K562 (cell line): ENCODE data around the gene AGMO. TPM values are rescaled to one million over a fixed set of nuclear protein-coding genes. Genes with fewer than 3 reads are reported as not detected.

Experiments used
- ATAC-seq: fragments of 200-7000 bp; cut with Tn5 transposase; 3 replicates; pipeline ENCODE4 v1.9.1; 2020; ENCODE audit warnings: moderate library complexity
- BruUV-seq: library from RNA; stranded (reverse); fragments of 400-500 nt; replicated peaks from 2 replicates; lab custom pipeline; 2021; lab: Mats Ljungman, UMichigan
- CTCF ChIA-PET: fragments of 300-600 bp; formaldehyde crosslinking; extraction: SDS; loops from one replicate; lab custom pipeline; 2021; ENCODE audit warnings: low intra/inter-chr PET ratio; lab: Yijun Ruan, JAX
- POLR2A ChIA-PET: fragments of 300-600, 350-650 bp; sonication (Branson Sonifier 250); formaldehyde crosslinking; extraction: SDS; loops from one replicate; lab custom pipeline; 2021; ENCODE audit warnings: antibody characterized with exemption, inconsistent platforms; lab: Yijun Ruan, JAX
- DNase-seq, 4 experiments: peaks; one replicate each; pipeline versions ENCODE4 v3.0.0 to v3.0.0-alpha.2; 2011 to 2018; ENCODE audit warnings: low spot score in 3 of 4, mixed read lengths in 3 of 4; ENCODE audit errors: extremely low read depth in 1 of 4
- FAIRE-seq: peaks from 2 replicates; lab custom pipeline; 2011; peaks lifted over from hg19 to GRCh38; lab: Jason Lieb, UNC
- H2AFZ ChIP-seq: 2 replicates; pipeline ENCODE4 v1.6.0; 2011; ENCODE audit warnings: low read depth, low read length, control low read depth, inconsistent platforms
- H3K27ac ChIP-seq: fragments of 200-600 bp; 3 replicates; pipeline ENCODE4 v1.8.0; 2011; ENCODE audit warnings: low read depth, mild to moderate bottlenecking, control low read depth, inconsistent platforms, low read length, moderate library complexity, mixed read lengths; ENCODE audit errors: extremely low read depth
- H3K27me3 ChIP-seq, 2 experiments: fragments of 300-600 bp in 1 of 2; 2 replicates in 1 of 2; 3 replicates in 1 of 2; pipeline versions ENCODE4 v1.6.0 to v1.8.0; 2011; ENCODE audit warnings: inconsistent platforms in 2 of 2, low read length in 2 of 2, mild to moderate bottlenecking in 1 of 2, mixed read lengths in 1 of 2, moderate library complexity in 1 of 2; ENCODE audit not compliant: control insufficient read depth in 2 of 2, insufficient read depth in 2 of 2
- H3K36me3 ChIP-seq: fragments of 300-600 bp; 3 replicates; pipeline ENCODE4 v1.8.0; 2011; ENCODE audit warnings: mild to moderate bottlenecking, low read length, inconsistent platforms; ENCODE audit not compliant: control insufficient read depth, insufficient read depth
- H3K4me1 ChIP-seq, 2 experiments: fragments of 200-600 bp in 1 of 2; replicated peaks in 1 of 2; 2 replicates in 1 of 2; 3 replicates in 1 of 2; pipeline versions ENCODE4 v1.5.1 to v1.8.0; 2011; ENCODE audit warnings: inconsistent platforms in 2 of 2, low read length in 2 of 2, mild to moderate bottlenecking in 1 of 2, mixed read lengths in 1 of 2, moderate library complexity in 1 of 2; ENCODE audit not compliant: control insufficient read depth in 2 of 2, insufficient read depth in 2 of 2
- H3K4me2 ChIP-seq: 2 replicates; pipeline ENCODE4 v1.6.1; 2011; ENCODE audit warnings: low read length, control low read depth, inconsistent platforms, mixed read lengths; ENCODE audit not compliant: insufficient read depth
- H3K4me3 ChIP-seq: fragments of 200-600 bp; sonication (generic), shearing (Covaris generic); 2 replicates; pipeline ENCODE4 v1.5.1; 2016; ENCODE audit warnings: control low read depth, inconsistent platforms
- H3K79me2 ChIP-seq: fragments of 200-600 bp; 3 replicates; pipeline ENCODE4 v1.8.0; 2011; ENCODE audit warnings: low read length, inconsistent platforms; ENCODE audit not compliant: control insufficient read depth, insufficient read depth
- H3K9ac ChIP-seq, 2 experiments: 2 replicates each; pipeline versions ENCODE4 v1.6.0 to v1.6.1; 2011; ENCODE audit warnings: low read depth in 2 of 2, low read length in 2 of 2, control low read depth in 1 of 2, inconsistent platforms in 1 of 2, mild to moderate bottlenecking in 1 of 2, mixed read lengths in 1 of 2; ENCODE audit not compliant: insufficient read depth in 1 of 2
- H3K9me1 ChIP-seq: one replicate; pipeline ENCODE4 v1.6.0; 2011; ENCODE audit warnings: inconsistent platforms, mild to moderate bottlenecking, low read length, moderate library complexity; ENCODE audit not compliant: control insufficient read depth, insufficient read depth
- H3K9me3 ChIP-seq: replicated peaks from 2 replicates; pipeline ENCODE4 v1.5.1; 2011; ENCODE audit warnings: low read depth, low read length, inconsistent platforms; ENCODE audit not compliant: control insufficient read depth, insufficient read depth
- H4K20me1 ChIP-seq: replicated peaks from 2 replicates; pipeline ENCODE4 v1.6.1; 2011; ENCODE audit warnings: low read length, inconsistent platforms, mixed read lengths; ENCODE audit not compliant: control insufficient read depth, insufficient read depth
- ARID1B ChIP-seq: fragments of 450-650 bp; IDR thresholded peaks from 2 replicates; pipeline ENCODE4 v1.6.1; 2016; ENCODE audit warnings: antibody characterized with exemption, mild to moderate bottlenecking, inconsistent platforms
- BRCA1 ChIP-seq, 2 experiments: fragments of 450-650 bp in 1 of 2; sonication (generic) in 1 of 2; formaldehyde crosslinking in 1 of 2; IDR thresholded peaks; 2 replicates each; pipeline versions ENCODE4 v1.5.0 to v1.6.1; 2017 to 2020; ENCODE audit warnings: mild to moderate bottlenecking in 1 of 2, missing genetic modification reagents in 1 of 2
- CSDE1 ChIP-seq, 2 experiments: fragments of 450-650 bp; IDR thresholded peaks; 2 replicates each; pipeline ENCODE4 v1.6.1; 2016; ENCODE audit warnings: mild to moderate bottlenecking in 1 of 2
- CTBP1 ChIP-seq: fragments of 450-650 bp; IDR thresholded peaks from 2 replicates; pipeline ENCODE4 v1.6.1; 2016; ENCODE audit warnings: borderline replicate concordance
- HNRNPH1 ChIP-seq: fragments of 200-400 bp; formaldehyde crosslinking; optimal IDR thresholded peaks from 2 replicates; pipeline ENCODE3; 2017; ENCODE audit warnings: low read depth, mild to moderate bottlenecking, low read length, moderate library complexity
- HNRNPK ChIP-seq: fragments of 200-400 bp; formaldehyde crosslinking; IDR thresholded peaks from one replicate; pipeline ENCODE4 v1.6.1; 2018; ENCODE audit warnings: mild to moderate bottlenecking, low read depth, low read length; ENCODE audit not compliant: poor library complexity, severe bottlenecking
- MBD2 ChIP-seq: sonication (generic); IDR thresholded peaks from 2 replicates; pipeline ENCODE4 v1.6.1; 2016; ENCODE audit warnings: low read depth, borderline replicate concordance
- NR2C2 ChIP-seq, 2 experiments: fragments of 200-800 bp in 1 of 2; sonication (Bioruptor generic) in 1 of 2; sonication (generic) in 1 of 2; formaldehyde crosslinking in 1 of 2; IDR thresholded peaks; 2 replicates each; pipeline versions ENCODE4 v1.6.1 to v1.8.0; 2016 to 2022; ENCODE audit warnings: mild to moderate bottlenecking in 1 of 2, missing compliant biosample characterization in 1 of 2, missing genetic modification characterization in 1 of 2, missing genetic modification reagents in 1 of 2
- PHB ChIP-seq: fragments of 250-450 bp; sonication (Bioruptor Pico); IDR thresholded peaks from 2 replicates; pipeline ENCODE4 v1.5.0; 2021
- PHF21A ChIP-seq: fragments of 450-650 bp; IDR thresholded peaks from 2 replicates; pipeline ENCODE4 v1.6.1; 2017; ENCODE audit warnings: low read depth, borderline replicate concordance
- SAP30 ChIP-seq: fragments of 200-600 bp; sonication (generic); IDR thresholded peaks from 2 replicates; pipeline ENCODE4 v1.6.1; 2012; ENCODE audit warnings: borderline replicate concordance, low read depth, mild to moderate bottlenecking, moderate library complexity, low read length, control low read depth, inconsistent platforms; ENCODE audit not compliant: insufficient read depth, poor library complexity, severe bottlenecking
- SREBF1 ChIP-seq: fragments of 150-350 bp; IDR thresholded peaks from 2 replicates; pipeline ENCODE4 v1.6.1; 2014; ENCODE audit warnings: antibody characterized with exemption, low read depth, low read length, borderline replicate concordance
- TRIM24 ChIP-seq, 2 experiments: fragments of 450-650 bp; IDR thresholded peaks; 2 replicates each; pipeline ENCODE4 v1.6.1; 2016
- ZFX ChIP-seq: sonication (generic); formaldehyde crosslinking; IDR thresholded peaks from 2 replicates; pipeline ENCODE4 v1.8.0; 2022; ENCODE audit warnings: mild to moderate bottlenecking, missing genetic modification reagents, moderate library complexity
- ZNF253 ChIP-seq: fragments of 250-450 bp; sonication (Bioruptor Pico); conservative IDR thresholded peaks from 2 replicates; pipeline ENCODE4 v1.6.1; 2021; ENCODE audit warnings: mild to moderate bottlenecking
- ZNF384 ChIP-seq: IDR thresholded peaks from 2 replicates; pipeline ENCODE4 v1.6.1; 2012; ENCODE audit warnings: low read depth, low read length, improper control_type of control experiment
- WGBS: fragments of 100-300 bp; shearing (Covaris generic); methylation state at CpG from one replicate; pipeline ENCODE4 v1.1.6; 2016; ENCODE audit warnings: low coverage, mixed read lengths; ENCODE audit not compliant: insufficient coverage; ENCODE audit errors: missing lambda C conversion rate; 5-methylcytosine and 5-hydroxymethylcytosine counted together
- in situ Hi-C: fragments of 300-500 bp; cut with MboI; formaldehyde crosslinking; loops from 4 replicates; pipeline ENCODE4 v1.15.0; 2018; ENCODE audit warnings: inconsistent platforms, mixed read lengths
- intact Hi-C: fragments of 100-400 bp; cut with micrococcal nuclease; formaldehyde crosslinking; loops from 2 replicates; pipeline ENCODE4 v1.14.2; 2022
- polyA plus RNA-seq, 8 experiments: library from polyadenylated mRNA; depleted of rRNA in 4 of 8; stranded (reverse) in 5 of 8; unstranded in 3 of 8; fragments of >200 nt; fragmentation: Nextera tagmentation in 2 of 8; fragmentation: Illumina TruSeq in 1 of 8; extraction: Ambion mirVana in 2 of 8; extraction: Trizol in 1 of 8; gene quantifications; 2 replicates each; pipeline versions ENCODE4 v1.2.1 to v1.2.3, GENCODE V29; 2011 to 2014; ENCODE audit warnings: inconsistent platforms in 1 of 8, missing spikeins in 1 of 8
- total RNA-seq, 7 experiments: library from RNA; depleted of rRNA in 6 of 7; stranded (reverse); fragments of >200 nt in 6 of 7; fragmentation: Illumina TruSeq in 2 of 7; extraction: Trizol in 2 of 7; gene quantifications; 2 replicates each; pipeline versions ENCODE4 v1.2.1 to v1.2.3, GENCODE V29; 2011 to 2021; ENCODE audit warnings: low replicate concordance in 1 of 7
- TF ChIP-seq, protein P1 (sequence below): fragments of 200-400 bp; formaldehyde crosslinking; IDR thresholded peaks from 2 replicates; pipeline ENCODE4 v1.6.1; 2017; ENCODE audit warnings: mild to moderate bottlenecking, low read depth, low read length, moderate library complexity
- TF ChIP-seq, protein P2 (sequence below): fragments of 250-450 bp; sonication (Bioruptor Pico); IDR thresholded peaks from 2 replicates; pipeline ENCODE4 v1.5.0; 2021
- TF ChIP-seq, protein P3 (sequence below): fragments of 450-650 bp; conservative IDR thresholded peaks from 2 replicates; pipeline ENCODE4 v1.6.1; 2016; ENCODE audit warnings: missing genetic modification characterization, low read depth, mild to moderate bottlenecking, control low read depth, missing compliant biosample characterization

The AGMO gene
- total and polyA plus RNA-seq, 9 of the 15 experiments (the other 6 are each of a cell fraction or from before 2014, with no cell fraction given): 0.30 to 1.4 (median 0.69) TPM; not detected in 1

DNA sequence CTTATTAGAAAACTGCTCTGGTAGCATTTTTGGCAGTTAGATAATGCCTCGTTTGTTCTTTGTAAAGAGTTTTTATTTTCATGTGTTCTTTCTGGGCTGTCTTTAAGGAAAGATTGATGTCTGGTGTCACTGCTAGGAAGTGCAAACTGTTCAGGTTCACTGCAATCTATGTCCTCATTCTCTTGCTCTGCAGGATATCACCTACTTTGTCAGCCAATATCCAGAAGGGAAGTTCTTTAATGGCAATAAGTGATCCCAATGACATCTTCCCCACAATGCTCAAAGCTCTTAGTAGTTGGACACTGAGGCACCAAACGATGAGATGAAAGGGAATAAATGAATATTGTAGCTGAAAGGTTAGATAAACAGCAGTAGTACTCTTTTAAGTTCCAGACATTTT lies 115.1 kb downstream of the AGMO start:
- no peak overlapping the region for H2AFZ ChIP-seq
- no peak overlapping the region for H3K27ac ChIP-seq
- intact Hi-C loops (no loop called here), in situ Hi-C loops (no loop called here)
- no peak overlapping the region for H3K9ac ChIP-seq
- no peaks in the 10 kb centered on the region for H3K9me1 ChIP-seq
- no peaks in the 10 kb centered on the region for H3K79me2 ChIP-seq
- TF ChIP-seq TRIM24 (IDR thresholded peaks at IDR 0.05) (no peak), ZFX (CRISPR knock-in tag) (no peak), BRCA1 (IDR thresholded peaks at IDR 0.05) (no peak), BRCA1 (CRISPR knock-in tag; IDR thresholded peaks at IDR 0.05) (no peak), ARID1B (no peak), HNRNPH1 (no peak), SAP30 (no peak), CTBP1 (no peak), HNRNPK (no peak), ZNF253 (CRISPR knock-in tag) (no peak), CSDE1 (IDR thresholded peaks at IDR 0.05) (no peak), NR2C2 (CRISPR knock-in tag; IDR thresholded peaks at IDR 0.05) (no peak), NR2C2 (tag; IDR thresholded peaks at IDR 0.05) (no peak), PHF21A (no peak), MBD2 (no peak), SREBF1 (no peak), ZNF384 (no peak), PHB (CRISPR knock-in tag) (no peak)
- TF ChIP-seq, protein P1, sequence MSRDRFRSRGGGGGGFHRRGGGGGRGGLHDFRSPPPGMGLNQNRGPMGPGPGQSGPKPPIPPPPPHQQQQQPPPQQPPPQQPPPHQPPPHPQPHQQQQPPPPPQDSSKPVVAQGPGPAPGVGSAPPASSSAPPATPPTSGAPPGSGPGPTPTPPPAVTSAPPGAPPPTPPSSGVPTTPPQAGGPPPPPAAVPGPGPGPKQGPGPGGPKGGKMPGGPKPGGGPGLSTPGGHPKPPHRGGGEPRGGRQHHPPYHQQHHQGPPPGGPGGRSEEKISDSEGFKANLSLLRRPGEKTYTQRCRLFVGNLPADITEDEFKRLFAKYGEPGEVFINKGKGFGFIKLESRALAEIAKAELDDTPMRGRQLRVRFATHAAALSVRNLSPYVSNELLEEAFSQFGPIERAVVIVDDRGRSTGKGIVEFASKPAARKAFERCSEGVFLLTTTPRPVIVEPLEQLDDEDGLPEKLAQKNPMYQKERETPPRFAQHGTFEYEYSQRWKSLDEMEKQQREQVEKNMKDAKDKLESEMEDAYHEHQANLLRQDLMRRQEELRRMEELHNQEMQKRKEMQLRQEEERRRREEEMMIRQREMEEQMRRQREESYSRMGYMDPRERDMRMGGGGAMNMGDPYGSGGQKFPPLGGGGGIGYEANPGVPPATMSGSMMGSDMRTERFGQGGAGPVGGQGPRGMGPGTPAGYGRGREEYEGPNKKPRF: no peak
- TF ChIP-seq, protein P2, sequence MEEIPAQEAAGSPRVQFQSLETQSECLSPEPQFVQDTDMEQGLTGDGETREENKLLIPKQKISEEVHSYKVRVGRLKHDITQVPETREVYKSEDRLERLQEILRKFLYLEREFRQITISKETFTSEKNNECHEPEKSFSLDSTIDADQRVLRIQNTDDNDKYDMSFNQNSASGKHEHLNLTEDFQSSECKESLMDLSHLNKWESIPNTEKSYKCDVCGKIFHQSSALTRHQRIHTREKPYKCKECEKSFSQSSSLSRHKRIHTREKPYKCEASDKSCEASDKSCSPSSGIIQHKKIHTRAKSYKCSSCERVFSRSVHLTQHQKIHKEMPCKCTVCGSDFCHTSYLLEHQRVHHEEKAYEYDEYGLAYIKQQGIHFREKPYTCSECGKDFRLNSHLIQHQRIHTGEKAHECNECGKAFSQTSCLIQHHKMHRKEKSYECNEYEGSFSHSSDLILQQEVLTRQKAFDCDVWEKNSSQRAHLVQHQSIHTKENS (CRISPR knock-in tag): no peak
- TF ChIP-seq, protein P3, sequence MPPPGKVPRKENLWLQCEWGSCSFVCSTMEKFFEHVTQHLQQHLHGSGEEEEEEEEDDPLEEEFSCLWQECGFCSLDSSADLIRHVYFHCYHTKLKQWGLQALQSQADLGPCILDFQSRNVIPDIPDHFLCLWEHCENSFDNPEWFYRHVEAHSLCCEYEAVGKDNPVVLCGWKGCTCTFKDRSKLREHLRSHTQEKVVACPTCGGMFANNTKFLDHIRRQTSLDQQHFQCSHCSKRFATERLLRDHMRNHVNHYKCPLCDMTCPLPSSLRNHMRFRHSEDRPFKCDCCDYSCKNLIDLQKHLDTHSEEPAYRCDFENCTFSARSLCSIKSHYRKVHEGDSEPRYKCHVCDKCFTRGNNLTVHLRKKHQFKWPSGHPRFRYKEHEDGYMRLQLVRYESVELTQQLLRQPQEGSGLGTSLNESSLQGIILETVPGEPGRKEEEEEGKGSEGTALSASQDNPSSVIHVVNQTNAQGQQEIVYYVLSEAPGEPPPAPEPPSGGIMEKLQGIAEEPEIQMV (tag): no peak
- FAIRE-seq: no peak
- no peaks in the 10 kb centered on the region for H3K27me3 ChIP-seq
- ChIA-PET CTCF (no interaction called here), POLR2A (no interaction called here)
- no peaks in the 10 kb centered on the region for H4K20me1 ChIP-seq
- H3K36me3 ChIP-seq: no peaks in the 10 kb centered on the region
- WGBS: 0% methylated on average over 2 of the region's 2 CpGs
- no peak overlapping the region for H3K4me3 ChIP-seq
- no peaks in the 10 kb centered on the region for H3K9me3 ChIP-seq
- H3K4me2 ChIP-seq: no peak overlapping the region
- ATAC-seq: no peak
- DNase-seq: no peak
- no peaks in the 10 kb centered on the region for H3K4me1 ChIP-seq
- BruUV-seq: no TSS peak
